GM19468 (cell line): ENCODE results near the gene MPRIP.

Source experiments
- ATAC-seq: cut with Tn5 transposase; IDR thresholded peaks from one replicate; pipeline ENCODE4 v1.9.1; 2021; ENCODE audit warnings: mild to moderate bottlenecking, moderate library complexity, moderate number of reproducible peaks; ENCODE audit not compliant: unreplicated experiment; ENCODE audit errors: extremely low read depth

The MPRIP gene

DNA sequence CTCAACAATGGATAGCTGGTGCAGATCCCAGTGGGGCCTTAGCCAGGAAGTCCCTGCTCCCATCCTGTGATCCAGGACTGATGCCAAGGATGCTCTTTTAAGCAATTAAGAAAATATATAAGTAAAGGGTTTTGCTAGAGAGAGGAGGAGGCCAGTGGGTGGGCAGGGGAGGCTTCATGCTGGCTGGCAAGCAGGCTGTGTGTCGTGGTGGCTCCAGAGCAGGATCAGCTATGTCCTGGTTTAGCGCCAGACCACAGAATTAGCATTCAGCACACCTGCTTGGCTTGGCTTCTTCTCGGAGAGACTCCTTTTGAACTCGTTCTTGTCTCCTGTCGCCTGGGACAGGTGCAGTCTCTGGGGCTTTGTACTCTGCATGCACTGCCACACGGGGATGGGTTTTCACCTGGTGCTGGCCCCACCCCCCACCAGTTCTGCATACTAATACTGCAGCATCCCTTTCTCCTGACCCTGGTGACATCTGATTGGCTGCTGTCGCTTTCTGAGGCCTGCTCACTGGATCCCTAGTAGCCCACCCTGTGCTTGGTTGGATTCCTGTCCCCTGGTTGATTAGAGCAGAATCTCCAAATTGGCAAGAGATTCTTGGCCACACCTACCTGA, 97.8 kb downstream of the MPRIP start:
- ATAC-seq, result no peak

DNA sequence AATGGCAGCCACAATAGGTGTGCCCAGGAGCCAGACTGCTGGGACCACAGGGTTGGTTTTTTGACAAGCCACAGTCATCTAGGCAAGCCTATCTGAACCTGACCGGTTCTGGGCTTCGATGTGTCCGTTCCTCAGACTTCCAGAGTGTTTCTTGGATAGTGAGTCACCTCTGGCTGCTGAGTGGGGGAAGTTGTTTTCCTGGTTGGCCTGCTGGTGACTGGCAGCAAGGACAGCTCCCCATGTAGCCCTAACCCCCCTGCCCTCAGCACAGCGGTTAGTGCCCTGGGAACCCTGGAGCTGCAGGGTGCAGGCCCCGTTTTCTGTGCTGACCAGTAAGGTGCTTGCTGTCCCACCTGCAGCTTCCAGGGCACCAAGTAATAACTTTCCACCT, 98.3 kb downstream of the MPRIP start:
- no peak for ATAC-seq

GRCh38 chr17:17141279-17141678, 99.0 kb downstream of the MPRIP start:
- no peak for ATAC-seq

DNA sequence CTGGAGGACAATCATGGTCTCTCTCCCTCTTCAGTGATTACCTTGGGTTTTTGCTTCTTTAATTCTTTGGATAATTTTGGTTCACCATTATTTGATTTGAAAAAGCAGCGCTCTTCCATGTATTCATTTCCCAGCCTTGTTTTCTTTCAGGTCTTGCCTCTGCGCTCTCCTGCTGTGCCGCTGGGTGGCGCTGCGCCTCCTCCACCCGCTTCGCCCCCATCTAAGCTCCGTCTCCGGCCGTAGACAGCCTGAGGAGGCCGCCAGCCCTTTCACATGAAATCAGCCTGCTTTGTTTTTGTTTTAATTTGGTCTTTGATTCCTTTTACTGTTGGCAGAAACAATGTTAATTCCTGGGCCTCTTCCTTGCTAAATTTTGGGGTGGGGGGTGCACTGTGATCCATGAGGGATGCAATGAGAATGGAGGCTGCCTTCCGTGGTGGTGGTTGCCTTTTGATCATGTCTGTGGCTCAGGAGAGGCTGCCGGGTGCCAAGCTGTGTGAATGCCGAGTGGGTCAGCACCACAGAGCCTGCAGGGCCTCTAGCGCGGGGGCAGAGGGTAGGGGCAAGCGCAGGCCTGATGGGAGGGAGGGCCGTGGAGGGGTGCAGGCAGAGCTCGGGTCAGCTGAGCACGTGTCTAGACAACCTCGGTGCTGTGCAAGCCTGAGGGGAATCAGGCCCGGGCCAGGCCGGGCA, 99.7 kb downstream of the MPRIP start:
- ATAC-seq, result no peak

DNA sequence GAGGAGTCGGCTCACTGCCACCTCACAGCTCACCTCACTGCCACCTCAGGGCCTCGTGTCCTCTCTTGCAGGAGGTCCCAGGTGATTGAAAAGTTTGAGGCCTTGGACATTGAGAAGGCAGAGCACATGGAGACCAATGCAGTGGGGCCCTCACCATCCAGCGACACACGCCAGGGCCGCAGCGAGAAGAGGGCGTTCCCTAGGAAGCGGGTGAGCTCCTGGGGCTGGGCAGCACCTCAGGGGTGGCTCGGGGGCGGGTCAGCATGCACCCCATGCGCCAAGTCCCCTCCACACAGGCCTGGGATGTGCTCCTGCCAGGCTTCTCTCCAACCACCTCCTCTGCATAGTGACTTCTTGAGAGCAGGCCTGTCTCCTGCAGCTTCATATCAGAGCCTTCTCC, 100.3 kb downstream of the MPRIP start:
- no peak for ATAC-seq

- no peak for ATAC-seq
These were observed 101.2 kb downstream of the MPRIP start for GRCh38 chr17:17143501-17143900.

DNA sequence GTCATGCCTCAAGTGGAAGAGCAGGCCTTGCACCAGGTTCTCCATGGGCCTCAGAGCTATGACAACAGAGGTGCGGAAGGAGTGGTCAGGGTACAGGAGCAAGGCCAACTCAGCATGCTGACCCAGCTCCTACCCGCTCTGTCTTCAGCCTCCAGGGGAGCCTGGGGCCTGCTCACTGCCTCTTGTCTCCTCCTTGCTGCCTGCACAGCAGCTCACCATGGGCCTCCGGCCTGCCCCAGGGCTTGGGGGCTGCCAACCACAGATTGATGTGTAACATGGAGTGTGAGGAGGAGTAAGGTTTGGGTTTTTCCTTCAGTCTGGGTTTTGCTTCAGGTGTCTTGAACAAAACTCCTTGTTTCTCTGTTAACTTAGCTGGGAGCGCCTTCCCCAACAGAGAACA, 101.8 kb downstream of the MPRIP start:
- ATAC-seq, result no peak

DNA sequence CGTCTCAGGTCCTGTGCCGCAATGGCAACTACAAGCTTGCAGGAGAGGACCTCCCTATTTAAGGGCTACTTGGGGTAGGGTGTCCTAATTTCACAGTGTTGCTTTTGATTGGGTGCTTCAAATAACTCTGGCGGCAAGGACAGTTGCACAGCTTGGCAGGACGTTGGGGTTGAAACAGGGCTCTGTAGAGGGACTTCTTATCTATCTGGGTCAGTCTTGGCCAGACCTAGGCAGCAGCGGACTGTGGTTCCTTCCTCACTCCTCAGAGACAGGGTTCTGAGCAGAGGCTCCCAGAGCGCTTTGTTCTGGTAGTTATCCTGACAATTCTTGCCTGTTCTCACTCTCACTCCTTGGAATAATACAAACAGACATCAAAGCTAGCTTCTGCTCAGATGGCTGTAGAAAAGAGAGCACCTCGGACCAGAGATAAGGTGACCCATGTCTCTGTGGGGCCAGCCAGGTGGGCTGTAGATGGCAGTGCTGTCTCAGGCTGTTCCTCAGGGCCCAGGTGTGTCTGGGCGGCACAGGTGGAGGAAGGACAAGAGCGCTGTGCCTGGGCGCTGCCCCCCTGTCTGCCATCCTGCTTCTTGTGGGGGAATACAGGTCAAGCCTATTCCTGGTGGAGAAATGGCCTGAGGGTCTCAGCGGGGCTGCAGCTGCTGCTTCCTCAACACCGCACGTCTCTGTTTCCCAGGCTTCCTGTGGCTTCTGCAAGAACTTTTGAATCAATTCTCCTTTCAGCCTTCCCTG, 102.8 kb downstream of the MPRIP start:
- ATAC-seq, result no peak

DNA sequence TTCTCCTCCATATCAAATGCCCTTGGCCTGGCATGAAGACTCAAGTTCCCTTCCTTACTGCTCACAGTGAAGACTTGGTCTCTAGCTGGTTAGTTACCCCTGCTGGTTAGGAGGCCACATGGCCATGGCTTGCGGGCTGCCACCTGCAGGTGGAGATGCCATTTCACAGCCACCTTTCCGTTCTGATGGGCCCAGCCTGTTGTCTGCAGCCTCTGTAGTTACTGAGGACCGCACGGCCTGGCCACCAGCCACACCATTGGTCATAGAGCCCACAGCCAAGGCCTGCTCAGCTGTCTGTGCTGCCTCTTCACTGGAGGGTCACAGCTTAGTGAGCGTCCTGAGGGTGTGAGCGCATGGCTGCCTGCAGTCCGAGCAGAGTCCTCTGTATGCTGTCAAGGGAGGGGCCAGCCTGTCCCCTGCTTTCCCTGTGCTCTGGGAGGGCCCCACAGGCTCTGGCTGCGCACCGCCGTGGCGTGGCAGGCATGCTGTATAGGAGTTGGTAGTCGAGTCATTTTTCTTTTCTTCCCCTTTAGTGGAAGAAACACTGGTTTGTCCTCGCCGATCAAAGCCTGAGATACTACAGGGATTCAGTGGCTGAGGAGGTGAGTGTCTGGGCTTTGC, 104.6 kb downstream of the MPRIP start:
- no peak for ATAC-seq

- no peak for ATAC-seq
These were observed 105.6 kb downstream of the MPRIP start for GRCh38 chr17:17147821-17148220.

DNA sequence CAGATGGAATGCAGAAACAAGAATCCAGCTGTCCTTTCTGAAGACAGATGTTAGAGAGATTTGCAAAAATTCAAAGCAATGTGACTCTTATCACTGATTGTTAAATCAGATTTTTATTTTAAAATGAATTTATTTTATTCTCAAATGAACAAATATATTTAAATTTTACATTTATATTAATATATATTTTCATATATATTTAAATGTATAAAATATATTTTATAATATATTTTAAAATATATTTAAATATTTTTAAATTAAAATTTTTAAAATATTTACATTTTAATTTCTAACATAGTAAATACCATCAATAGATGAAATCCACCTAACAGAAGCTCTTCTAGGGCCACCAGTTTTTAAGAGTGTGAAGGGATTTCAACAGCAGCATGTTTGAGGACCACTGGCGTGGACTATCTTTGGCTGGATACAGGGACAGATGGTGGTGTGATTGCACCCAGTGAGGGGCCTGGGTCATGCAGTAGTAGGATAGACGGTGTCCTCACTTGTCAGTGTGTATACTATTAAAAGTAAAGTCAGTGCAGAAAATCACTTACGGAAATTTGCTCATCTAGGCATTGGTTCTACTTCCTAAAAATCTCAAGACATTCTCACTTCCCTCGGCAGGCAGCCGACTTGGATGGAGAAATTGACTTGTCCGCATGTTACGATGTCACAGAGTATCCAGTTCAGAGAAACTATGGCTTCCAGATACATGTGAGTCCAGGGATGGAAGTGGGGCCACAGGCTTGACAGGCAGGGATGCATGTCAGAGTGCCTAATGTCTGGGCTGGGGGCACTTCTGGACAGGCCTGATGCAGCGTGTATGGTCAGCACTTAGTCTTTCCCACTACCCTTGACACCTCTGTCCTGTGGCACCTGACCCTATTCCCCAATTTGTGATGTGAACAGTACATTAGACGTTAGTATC, 107.5 kb downstream of the MPRIP start:
- ATAC-seq, result no peak

- no peak for ATAC-seq
These were observed 108.2 kb downstream of the MPRIP start for GRCh38 chr17:17150448-17150800.

DNA sequence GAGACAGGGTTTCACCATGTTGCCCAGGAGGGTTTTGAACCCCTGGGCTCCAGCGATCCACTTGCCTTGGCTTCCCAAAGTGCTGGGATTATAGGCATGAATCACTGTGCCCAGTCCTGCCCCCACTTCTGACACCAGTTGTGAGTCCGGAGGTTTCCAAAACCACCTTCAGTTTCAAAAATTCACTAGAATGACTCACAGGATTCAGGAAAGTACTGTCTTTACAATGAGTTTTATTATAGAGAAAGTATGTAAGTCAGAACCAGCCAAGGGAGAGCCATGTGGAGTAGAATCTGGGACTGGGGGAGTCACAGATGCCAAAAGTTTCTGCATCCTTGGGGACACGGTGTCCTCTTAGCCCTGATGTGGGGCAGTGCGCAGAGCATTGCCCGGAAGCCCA, 108.8 kb downstream of the MPRIP start:
- ATAC-seq, result no peak

DNA sequence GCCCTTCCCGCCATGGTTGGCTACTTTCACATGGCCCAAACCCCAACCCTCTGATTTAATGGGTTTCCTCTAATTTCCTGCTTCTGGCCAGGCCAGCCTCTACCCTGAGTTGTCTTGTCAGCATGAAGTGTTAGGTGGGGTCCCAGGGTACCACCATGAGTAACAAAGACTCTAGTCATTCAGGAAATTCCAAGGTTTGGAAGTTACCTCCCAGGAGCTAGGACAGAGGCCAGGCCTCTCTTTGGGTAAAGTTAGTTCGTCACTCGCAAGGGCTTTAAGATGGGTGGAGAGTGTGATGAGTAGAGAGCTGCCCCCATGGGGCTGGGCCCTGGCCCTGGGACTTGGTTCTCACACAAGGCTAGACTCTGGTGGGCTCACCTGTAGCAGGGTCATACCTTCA, 109.3 kb downstream of the MPRIP start:
- ATAC-seq, result no peak

DNA sequence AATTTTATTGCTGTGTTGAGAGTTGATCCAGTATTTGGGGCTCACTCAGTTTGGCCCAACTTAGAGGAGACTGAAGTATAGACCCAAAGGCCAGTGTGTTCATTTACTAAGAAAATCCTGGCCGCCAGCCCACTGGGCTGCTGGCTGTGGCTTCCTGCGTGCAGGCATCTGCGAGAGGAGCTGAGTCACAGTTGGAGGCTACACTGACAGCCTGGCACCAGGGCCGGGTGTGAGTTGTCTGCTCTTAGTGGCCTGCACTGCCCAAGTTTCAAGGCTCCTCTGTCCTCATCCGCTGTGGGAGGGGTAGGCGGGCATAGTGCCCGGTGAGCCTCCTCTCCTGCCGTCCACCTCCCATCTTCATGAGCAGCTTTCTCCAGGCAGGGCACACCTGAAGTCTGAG, 109.7 kb downstream of the MPRIP start:
- no peak for ATAC-seq

DNA sequence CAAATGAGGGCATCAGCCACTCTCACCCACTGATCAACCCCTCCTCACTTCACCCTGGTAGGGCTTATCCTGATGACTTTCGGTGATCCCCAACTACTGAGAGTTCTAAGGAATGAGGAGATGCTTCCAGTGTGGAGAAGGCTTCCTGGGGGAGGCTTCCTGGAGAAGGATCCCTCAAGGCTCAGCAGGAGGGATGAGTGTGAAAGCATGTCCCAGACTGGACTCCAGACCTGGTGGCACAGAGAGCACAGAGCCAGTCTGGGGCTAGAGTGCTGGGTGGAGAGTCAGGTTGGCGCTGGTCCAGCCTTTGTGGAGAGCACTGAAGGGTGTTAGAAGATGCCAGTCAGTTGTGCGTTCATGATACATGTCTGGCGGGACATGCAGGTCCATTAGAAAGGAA, 110.1 kb downstream of the MPRIP start:
- ATAC-seq, result no peak

DNA sequence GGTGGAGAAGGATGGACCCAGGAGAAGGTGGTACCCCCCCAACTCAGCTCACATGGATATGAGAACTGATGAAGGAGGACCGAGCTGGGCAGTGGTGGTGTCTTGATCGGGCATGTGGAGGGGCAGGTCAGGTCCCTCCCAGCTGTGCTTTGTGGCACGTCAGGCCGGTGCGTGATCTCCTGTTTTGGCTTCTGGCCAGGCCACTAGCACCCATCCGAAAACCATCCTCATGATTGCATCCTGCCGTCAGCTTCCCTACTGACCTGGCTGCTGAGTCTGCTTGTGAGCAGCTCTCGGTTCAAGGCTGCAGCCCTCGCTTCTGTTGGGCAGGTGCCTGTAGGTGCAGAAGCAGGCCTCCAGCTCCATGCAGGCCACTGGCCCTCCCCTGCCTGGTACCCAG, 110.8 kb downstream of the MPRIP start:
- ATAC-seq, result no peak

GRCh38 chr17:17153709-17154108, 111.5 kb downstream of the MPRIP start:
- no peak for ATAC-seq

GRCh38 chr17:17154556-17154955, 112.3 kb downstream of the MPRIP start:
- no peak for ATAC-seq

DNA sequence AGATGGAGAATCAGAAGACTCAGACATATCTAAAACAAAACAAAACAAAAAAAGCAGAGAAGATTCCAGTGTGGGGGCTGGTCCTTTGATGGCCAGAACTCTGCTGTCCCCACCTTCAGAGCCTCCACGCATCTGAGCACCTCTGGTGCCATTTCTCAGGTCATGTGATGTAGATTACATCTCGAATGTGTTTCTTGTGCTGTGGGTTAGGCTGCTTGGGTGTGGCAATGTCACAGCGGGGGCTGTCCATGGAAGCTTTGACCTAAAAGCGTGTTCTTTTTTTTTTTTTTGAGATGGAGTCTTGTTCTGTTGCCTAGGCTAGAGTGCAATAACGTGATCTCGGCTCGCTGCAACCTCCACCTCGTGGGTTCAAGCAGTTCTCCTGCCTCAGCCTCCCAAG, 112.7 kb downstream of the MPRIP start:
- ATAC-seq, result no peak
